Measurements from ENCODE around the gene EN2.

DNA sequence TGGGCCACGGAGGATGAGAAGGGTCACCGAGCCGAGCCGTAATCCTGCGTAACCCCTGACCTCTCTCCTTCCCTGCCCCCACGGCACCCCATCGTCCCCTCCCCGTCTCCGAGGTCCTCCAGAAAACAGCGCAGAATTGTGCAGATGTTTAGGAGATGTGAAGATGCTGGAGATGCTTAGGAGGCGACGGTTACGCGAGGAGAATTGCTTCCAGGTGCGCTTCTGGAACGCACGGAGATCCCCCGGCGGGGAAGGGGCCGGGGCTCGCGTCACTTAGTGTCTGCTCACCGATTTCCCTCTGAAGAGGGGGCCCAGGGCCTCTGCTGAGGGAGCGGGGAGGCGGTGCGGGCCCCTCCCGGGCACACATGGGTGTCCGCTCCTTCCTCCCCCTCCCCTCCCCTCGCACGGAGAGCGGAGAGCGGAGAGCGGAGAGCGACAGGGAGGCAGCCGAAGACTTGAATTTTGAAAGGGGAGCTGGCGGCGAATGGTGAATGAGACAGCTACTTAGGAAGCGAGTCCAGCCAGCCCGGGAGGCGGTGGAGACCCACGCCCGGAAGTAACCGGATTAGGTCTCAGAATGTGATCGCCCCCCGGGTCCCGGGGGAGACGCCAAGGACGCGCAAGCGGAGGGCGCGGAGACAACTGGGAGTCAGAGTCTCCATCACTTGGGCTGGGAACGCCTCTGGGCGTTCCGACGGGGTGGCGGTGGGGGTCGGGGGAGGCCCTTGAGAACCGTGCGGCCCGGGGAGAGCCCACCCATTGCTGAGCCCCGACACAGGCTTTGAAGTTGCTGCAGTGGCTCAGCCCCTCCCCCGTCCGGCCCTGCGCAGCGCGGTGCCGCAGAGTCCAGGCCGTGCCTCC lies 8.7 kb upstream of the EN2 start:
- TF ChIP-seq EZH2phosphoT487 (IDR thresholded peaks at IDR 0.05; ENCODE audit: insufficient read depth, low read depth) (no peak), EZH2 (IDR thresholded peaks at IDR 0.05; ENCODE audit: insufficient read depth, poor library complexity, severe bottlenecking) (no peak)

Data from GM23248 (cell line).